Activated CD8-positive, alpha-beta memory T cell treated with anti-CD3 and anti-CD28 coated beads, Interleukin-2, amount 10 ng/mL, durations not matched to agents 7 days and 5 days (primary cell): Measurements from ENCODE around the gene RMDN2. TPM values are rescaled to one million over a fixed set of nuclear protein-coding genes. Genes with fewer than 3 reads are reported as not detected.
A peak's percentile ranks its signal among the peaks of the same experiment; 100 is the strongest.

Experiments used
- ATAC-seq: fragments of 150-1000 bp; cut with Tn5 transposase; one replicate; pipeline ENCODE4 v1.10.0; 2021; ENCODE audit warnings: moderate library complexity
- CTCF ChIA-PET: fragments of 350-600 bp; sonication (Branson Sonifier 250); formaldehyde crosslinking; loops from one replicate; lab custom pipeline; 2021; ENCODE audit warnings: antibody characterized with exemption; lab: Charles Lee
- DNase-seq: peaks from one replicate; pipeline ENCODE4 v3.0.0-alpha.2; 2020
- H3K27ac Mint-ChIP-seq: one replicate; pipeline ENCODE4 v1.8.0; 2021; ENCODE audit warnings: mild to moderate bottlenecking, mixed read lengths
- H3K27me3 Mint-ChIP-seq: one replicate; pipeline ENCODE4 v1.8.0; 2021; ENCODE audit warnings: mixed read lengths
- H3K36me3 Mint-ChIP-seq: one replicate; pipeline ENCODE4 v1.8.0; 2021; ENCODE audit warnings: mild to moderate bottlenecking, mixed read lengths
- H3K4me1 Mint-ChIP-seq: one replicate; pipeline ENCODE4 v1.8.0; 2021; ENCODE audit warnings: mixed read lengths
- H3K4me3 Mint-ChIP-seq: one replicate; pipeline ENCODE4 v1.8.0; 2021; ENCODE audit warnings: mild to moderate bottlenecking, moderate library complexity, mixed read lengths
- H3K9me3 Mint-ChIP-seq: one replicate; pipeline ENCODE4 v1.8.0; 2022; ENCODE audit warnings: low read depth, mixed read lengths
- total RNA-seq, 2 experiments: library from RNA; stranded (reverse); gene quantifications; one replicate each; pipeline ENCODE4 v1.2.3, GENCODE V29; 2021

The RMDN2 gene
- total RNA-seq, 2 experiments from 2014 or later, result 1.5 to 1.6 TPM

GRCh38 chr2:38028829-38029228 lies 103.7 kb downstream of the RMDN2 start:
- ATAC-seq (no peak), DNase-seq (no peak)
- H3K27ac Mint-ChIP-seq, result no peak overlapping the region
- peaks cover 20% of the 10 kb centered on the region for H3K27me3 Mint-ChIP-seq
- no peaks in the 10 kb centered on the region for H3K36me3 Mint-ChIP-seq
- CTCF ChIA-PET, result no interaction called here
- H3K4me3 Mint-ChIP-seq, result no peak overlapping the region
- H3K9me3 Mint-ChIP-seq, result no peaks in the 10 kb centered on the region
- no peaks in the 10 kb centered on the region for H3K4me1 Mint-ChIP-seq

DNA sequence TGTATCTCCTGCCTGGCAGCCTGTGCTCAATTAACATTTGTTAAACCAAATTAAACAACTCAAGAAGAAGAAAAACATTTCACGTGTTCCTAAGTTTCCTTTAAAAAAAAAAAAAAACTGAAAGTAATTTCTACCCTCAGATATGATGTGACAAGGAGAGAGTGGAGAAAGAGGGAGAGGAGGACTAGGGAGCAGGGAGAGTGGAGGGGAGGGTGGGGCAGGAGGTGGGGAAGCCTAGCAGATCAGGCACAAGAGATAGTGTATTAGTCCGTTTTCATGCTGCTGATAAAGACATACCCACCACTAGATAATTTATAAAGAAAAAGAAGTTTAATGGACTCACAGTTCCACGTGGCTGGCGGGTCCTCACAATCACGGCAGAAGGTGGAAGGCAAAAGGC lies 104.4 kb downstream of the RMDN2 start:
- no peak for ATAC-seq
- Mint-ChIP-seq H3K9me3 (no peaks in the 10 kb centered on the region), H3K27ac (no peak overlapping the region), H3K4me1 (no peaks in the 10 kb centered on the region), H3K27me3 (peaks cover 15% of the 10 kb centered on the region), H3K4me3 (no peak overlapping the region), H3K36me3 (no peaks in the 10 kb centered on the region)
- DNase-seq, result no peak
- CTCF ChIA-PET, result no interaction called here

GRCh38 chr2:38030635-38031355 lies 105.7 kb downstream of the RMDN2 start:
- H3K4me3 Mint-ChIP-seq, result no peak overlapping the region
- no peaks in the 10 kb centered on the region for H3K4me1 Mint-ChIP-seq
- CTCF ChIA-PET, result no interaction called here
- DNase-seq (no peak), ATAC-seq (no peak)
- no peaks in the 10 kb centered on the region for H3K36me3 Mint-ChIP-seq
- no peak overlapping the region for H3K27ac Mint-ChIP-seq
- no peaks in the 10 kb centered on the region for H3K9me3 Mint-ChIP-seq
- peaks cover 15% of the 10 kb centered on the region for H3K27me3 Mint-ChIP-seq

GRCh38 chr2:38032946-38033345 lies 107.9 kb downstream of the RMDN2 start:
- DNase-seq (no peak), ATAC-seq (no peak)
- H3K9me3 Mint-ChIP-seq, result no peaks in the 10 kb centered on the region
- peaks cover 34% of the 10 kb centered on the region for H3K27me3 Mint-ChIP-seq
- H3K36me3 Mint-ChIP-seq, result no peaks in the 10 kb centered on the region
- H3K4me3 Mint-ChIP-seq, result no peak overlapping the region
- CTCF ChIA-PET, result no interaction called here
- peaks cover 4% of the 10 kb centered on the region for H3K4me1 Mint-ChIP-seq
- H3K27ac Mint-ChIP-seq, result no peak overlapping the region

DNA sequence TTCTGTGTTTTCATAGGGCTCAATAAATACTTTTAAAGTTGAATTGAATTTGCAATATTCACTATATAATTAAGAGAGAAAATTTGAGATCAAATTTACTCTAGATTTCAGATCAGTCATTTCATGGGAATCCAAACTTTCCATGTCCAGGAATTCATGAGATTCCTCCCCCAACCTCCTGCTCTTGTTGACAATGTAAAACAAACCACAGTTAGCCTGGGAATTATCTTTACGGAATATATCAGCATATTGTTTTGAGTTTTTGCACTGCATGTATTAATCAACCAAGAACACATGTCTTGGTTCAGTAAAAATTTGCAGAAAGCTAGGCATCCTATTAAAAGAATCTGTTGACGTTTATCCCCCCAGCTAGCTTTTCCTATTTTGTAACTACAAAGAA lies 108.6 kb downstream of the RMDN2 start:
- no peak for DNase-seq
- H3K9me3 Mint-ChIP-seq, result no peaks in the 10 kb centered on the region
- no peaks in the 10 kb centered on the region for H3K36me3 Mint-ChIP-seq
- no peak overlapping the region for H3K4me3 Mint-ChIP-seq
- H3K4me1 Mint-ChIP-seq, result peaks cover 9% of the 10 kb centered on the region
- no peak for ATAC-seq
- no peak overlapping the region for H3K27ac Mint-ChIP-seq
- H3K27me3 Mint-ChIP-seq, result peaks cover 40% of the 10 kb centered on the region
- CTCF ChIA-PET, result no interaction called here

- peaks cover 51% of the 10 kb centered on the region for H3K27me3 Mint-ChIP-seq
- no peaks in the 10 kb centered on the region for H3K9me3 Mint-ChIP-seq
- CTCF ChIA-PET, result no interaction called here
Observed at GRCh38 chr2:38035968-38036367, 110.9 kb downstream of the RMDN2 start.

DNA sequence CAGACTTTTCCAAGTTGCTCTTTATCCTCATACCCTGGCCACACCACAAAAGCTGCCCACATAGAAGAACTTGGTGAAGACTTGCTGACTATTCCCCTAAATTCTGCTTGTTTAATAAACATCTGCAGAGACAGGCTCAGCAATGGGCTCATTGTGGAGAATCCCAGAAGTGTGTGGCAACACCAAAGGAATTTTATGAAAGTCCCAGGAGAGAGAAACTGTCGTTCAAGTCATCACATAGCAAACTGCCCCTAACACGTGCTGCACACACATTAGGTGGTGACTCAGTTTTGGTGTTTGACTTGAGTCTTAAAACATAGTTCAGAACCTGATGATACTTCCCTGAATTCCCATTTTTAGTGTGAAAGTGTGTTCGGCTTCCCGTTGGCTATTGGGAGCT lies 112.2 kb downstream of the RMDN2 start:
- Mint-ChIP-seq H3K36me3 (no peaks in the 10 kb centered on the region), H3K4me1 (peaks cover 9% of the 10 kb centered on the region)
- CTCF ChIA-PET, result interaction anchor here (1.8 kb wide), 1 partner anchor 25 kb away, joined by 3 read pairs; no protein-coding TSS in a partner anchor

More at GRCh38 chr2:38035968-38036367, 110.9 kb downstream of the RMDN2 start:
- peaks cover 9% of the 10 kb centered on the region for H3K4me1 Mint-ChIP-seq
- ATAC-seq (no peak), DNase-seq (no peak)
- H3K36me3 Mint-ChIP-seq, result no peaks in the 10 kb centered on the region
- H3K27ac Mint-ChIP-seq, result no peak overlapping the region
- H3K4me3 Mint-ChIP-seq, result no peak overlapping the region

GRCh38 chr2:38037757-38038621 lies 112.9 kb downstream of the RMDN2 start:
- H3K4me1 Mint-ChIP-seq, result peaks cover 9% of the 10 kb centered on the region
- H3K9me3 Mint-ChIP-seq, result no peaks in the 10 kb centered on the region
- CTCF ChIA-PET, result interaction anchor here (1.8 kb wide), 1 partner anchor 24 kb away, joined by 3 read pairs; no protein-coding TSS in a partner anchor
- no peaks in the 10 kb centered on the region for H3K36me3 Mint-ChIP-seq
- H3K4me3 Mint-ChIP-seq, result peak overlapping the region; percentile 56
- peaks cover 52% of the 10 kb centered on the region for H3K27me3 Mint-ChIP-seq
- DNase-seq, result peak; percentile 57
- H3K27ac Mint-ChIP-seq, result no peak overlapping the region
- peak; percentile 64 for ATAC-seq

More for the DNA sequence above, 112.2 kb downstream of the RMDN2 start:
- Mint-ChIP-seq H3K27me3 (peaks cover 48% of the 10 kb centered on the region), H3K27ac (no peak overlapping the region), H3K9me3 (no peaks in the 10 kb centered on the region), H3K4me3 (no peak overlapping the region)
- DNase-seq, result no peak
- no peak for ATAC-seq

GRCh38 chr2:38038682-38039081 lies 113.6 kb downstream of the RMDN2 start:
- Mint-ChIP-seq H3K27me3 (peaks cover 59% of the 10 kb centered on the region), H3K4me3 (peak overlapping the region; percentile 56), H3K36me3 (no peaks in the 10 kb centered on the region), H3K4me1 (peaks cover 9% of the 10 kb centered on the region), H3K9me3 (no peaks in the 10 kb centered on the region), H3K27ac (no peak overlapping the region)
- no peak for DNase-seq
- ATAC-seq, result no peak
- CTCF ChIA-PET, result interaction anchor here (1.8 kb wide), 1 partner anchor 23 kb away, joined by 3 read pairs; no protein-coding TSS in a partner anchor

DNA sequence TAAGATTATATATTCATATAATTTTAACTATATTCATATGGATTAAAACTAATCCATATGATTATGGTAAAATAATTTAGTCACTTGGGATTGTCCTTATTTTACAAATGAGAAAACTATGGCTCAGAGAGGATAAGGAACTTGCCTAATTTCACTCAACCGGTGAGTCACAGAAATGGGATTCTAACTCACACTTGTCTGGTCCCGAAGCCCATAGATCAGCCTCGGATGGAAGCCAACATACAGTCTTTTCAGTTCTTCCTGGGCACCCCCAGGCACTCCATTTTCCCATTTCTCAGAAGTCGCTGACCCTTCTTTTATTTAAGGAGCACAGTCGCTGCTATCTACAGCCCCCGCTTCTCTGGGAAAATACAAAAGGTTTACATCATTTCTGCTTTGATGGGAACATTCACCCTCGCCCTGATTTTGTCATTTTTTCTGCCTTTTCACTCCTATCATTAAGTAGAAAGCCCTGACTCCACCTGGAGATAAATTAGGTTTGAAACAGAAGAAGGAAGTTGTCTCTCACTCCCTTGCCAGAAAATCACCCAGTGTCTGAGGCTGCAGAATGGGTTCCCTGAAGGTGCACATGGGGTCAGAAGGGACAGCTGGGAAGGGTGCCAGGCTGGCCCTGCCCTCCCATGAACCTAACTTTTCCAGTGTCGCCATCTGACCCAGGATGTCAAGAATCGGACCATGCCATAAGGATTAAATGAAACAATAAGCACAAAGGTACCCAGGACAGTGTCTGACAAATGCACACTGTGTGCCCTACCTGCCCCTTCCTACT lies 114.2 kb downstream of the RMDN2 start:
- H3K36me3 Mint-ChIP-seq, result no peaks in the 10 kb centered on the region
- H3K4me1 Mint-ChIP-seq, result peaks cover 9% of the 10 kb centered on the region
- no peaks in the 10 kb centered on the region for H3K9me3 Mint-ChIP-seq
- H3K4me3 Mint-ChIP-seq, result no peak overlapping the region
- DNase-seq (no peak), ATAC-seq (no peak)
- no peak overlapping the region for H3K27ac Mint-ChIP-seq
- H3K27me3 Mint-ChIP-seq, result peaks cover 64% of the 10 kb centered on the region
- CTCF ChIA-PET, result no interaction called here

DNA sequence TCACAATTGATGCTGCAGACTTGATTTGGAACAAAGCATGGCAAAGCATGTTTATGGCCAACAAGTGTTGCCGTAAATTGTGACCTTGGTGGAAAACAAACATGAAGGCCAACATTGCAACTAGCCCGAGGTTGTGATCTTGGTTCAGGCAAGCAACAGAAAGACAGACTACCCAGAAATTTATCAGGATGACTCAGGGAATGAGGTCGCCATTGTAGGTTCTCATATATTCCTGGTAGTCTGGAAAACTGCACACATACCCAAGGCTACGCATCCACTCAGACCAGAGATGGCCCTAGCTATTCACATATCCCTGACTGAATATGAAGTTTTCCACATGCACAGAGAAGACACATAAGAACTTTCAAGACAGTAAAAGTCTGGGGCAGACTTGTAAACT lies 120.7 kb downstream of the RMDN2 start:
- peaks cover 39% of the 10 kb centered on the region for H3K27me3 Mint-ChIP-seq
- DNase-seq (no peak), ATAC-seq (no peak)
- H3K36me3 Mint-ChIP-seq, result no peaks in the 10 kb centered on the region
- H3K9me3 Mint-ChIP-seq, result no peaks in the 10 kb centered on the region
- CTCF ChIA-PET, result no interaction called here
- H3K4me1 Mint-ChIP-seq, result no peaks in the 10 kb centered on the region
- no peak overlapping the region for H3K4me3 Mint-ChIP-seq
- H3K27ac Mint-ChIP-seq, result no peak overlapping the region

DNA sequence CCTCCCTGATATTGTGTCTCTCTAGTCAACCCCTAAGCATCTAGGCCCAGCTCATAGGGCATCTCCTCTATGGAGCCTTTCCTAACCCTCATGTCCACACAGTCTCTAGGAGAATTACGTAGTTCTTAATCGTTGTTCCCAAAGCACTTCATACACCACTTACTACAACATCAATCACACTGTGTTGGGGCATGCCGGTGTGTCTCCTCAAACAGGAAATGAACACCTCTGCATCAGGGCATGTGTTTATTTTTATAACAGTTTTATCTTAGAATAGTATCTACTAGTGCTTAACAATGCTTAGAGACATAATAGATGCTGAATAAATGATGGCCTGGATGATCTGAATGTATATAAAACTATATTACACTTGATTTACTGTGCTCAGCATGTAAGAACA lies 131.1 kb downstream of the RMDN2 start:
- DNase-seq (no peak), ATAC-seq (no peak)
- no peak overlapping the region for H3K4me3 Mint-ChIP-seq
- CTCF ChIA-PET, result no interaction called here
- H3K9me3 Mint-ChIP-seq, result no peaks in the 10 kb centered on the region
- H3K27ac Mint-ChIP-seq, result no peak overlapping the region
- no peaks in the 10 kb centered on the region for H3K36me3 Mint-ChIP-seq
- H3K27me3 Mint-ChIP-seq, result peaks cover 32% of the 10 kb centered on the region
- H3K4me1 Mint-ChIP-seq, result no peaks in the 10 kb centered on the region
